ENCODE data around the gene ZWILCH.
A peak's percentile ranks its signal among the peaks of the same experiment; 100 is the strongest.

The ZWILCH gene

DNA sequence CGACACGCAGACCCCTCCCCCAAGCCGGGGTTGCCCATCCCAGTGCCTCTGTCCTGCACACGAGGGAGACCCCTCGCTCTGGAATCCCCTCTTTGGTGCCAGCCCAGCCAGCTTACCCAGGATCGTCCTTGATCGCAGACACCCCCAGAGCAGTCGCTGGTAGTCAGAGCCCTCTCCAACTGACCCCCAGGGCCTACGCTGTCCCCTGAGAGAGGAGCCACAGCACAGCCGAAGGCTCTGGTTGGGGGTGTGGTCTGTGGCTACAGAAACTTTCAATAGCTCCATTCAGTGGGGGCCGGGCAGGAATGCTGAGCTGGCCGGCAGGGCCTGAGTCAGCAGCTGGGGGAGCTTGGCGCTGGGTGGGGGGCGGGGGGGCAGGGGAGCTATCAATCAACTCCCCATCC is 60.6 kb downstream of the ZWILCH start, which contains the start of gene LCTL:
TSS of gene LCTL (minus strand) at position 258 of the 404 bp plus-strand sequence. CDS start 633 bp downstream, outside the sequence.
- H3K4me3 ChIP-seq (ENCODE audit: control insufficient read depth, low read depth, low read length): peak within 1 kb of the TSS; percentile 1
- TF ChIP-seq, protein P1, sequence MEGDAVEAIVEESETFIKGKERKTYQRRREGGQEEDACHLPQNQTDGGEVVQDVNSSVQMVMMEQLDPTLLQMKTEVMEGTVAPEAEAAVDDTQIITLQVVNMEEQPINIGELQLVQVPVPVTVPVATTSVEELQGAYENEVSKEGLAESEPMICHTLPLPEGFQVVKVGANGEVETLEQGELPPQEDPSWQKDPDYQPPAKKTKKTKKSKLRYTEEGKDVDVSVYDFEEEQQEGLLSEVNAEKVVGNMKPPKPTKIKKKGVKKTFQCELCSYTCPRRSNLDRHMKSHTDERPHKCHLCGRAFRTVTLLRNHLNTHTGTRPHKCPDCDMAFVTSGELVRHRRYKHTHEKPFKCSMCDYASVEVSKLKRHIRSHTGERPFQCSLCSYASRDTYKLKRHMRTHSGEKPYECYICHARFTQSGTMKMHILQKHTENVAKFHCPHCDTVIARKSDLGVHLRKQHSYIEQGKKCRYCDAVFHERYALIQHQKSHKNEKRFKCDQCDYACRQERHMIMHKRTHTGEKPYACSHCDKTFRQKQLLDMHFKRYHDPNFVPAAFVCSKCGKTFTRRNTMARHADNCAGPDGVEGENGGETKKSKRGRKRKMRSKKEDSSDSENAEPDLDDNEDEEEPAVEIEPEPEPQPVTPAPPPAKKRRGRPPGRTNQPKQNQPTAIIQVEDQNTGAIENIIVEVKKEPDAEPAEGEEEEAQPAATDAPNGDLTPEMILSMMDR (IDR thresholded peaks at IDR 0.05; ENCODE audit: control insufficient read depth, insufficient read depth, low read depth, low read length, missing control alignments): no peak
- no peak for DNase-seq (ENCODE audit: low read depth)

DNA sequence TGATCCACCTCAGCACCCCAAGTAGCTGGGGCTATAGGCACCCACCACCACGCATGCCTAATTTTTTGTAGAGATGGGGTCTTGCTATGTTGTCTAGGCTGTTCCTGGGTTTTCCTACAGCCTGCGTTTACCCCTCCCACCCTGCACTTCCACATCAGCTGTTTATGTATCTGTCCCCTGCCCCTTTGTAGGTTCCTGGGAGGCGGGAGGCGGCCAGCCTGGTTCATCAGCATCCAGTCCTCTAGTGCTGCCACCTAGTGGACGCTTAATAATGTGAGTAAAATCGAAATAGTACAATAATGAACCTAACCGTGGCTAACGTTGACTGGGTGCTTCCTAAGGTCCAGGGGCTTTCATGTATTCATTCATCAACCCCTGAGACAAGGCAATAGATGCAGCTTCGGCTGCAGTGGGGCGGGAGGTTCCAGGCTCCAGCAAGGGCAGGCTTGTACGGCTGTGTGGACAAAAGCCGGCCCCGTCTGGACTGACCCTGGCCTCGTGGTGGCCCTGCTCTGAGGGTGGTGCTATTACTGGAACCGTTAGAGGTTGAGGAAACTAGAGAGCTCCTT is 61.9 kb downstream of the ZWILCH start:
- no peak for DNase-seq (ENCODE audit: low read depth)
- no peak overlapping the region for H3K4me3 ChIP-seq (ENCODE audit: control insufficient read depth, low read depth, low read length)
- TF ChIP-seq, protein P1 (IDR thresholded peaks at IDR 0.05; ENCODE audit: control insufficient read depth, insufficient read depth, low read depth, low read length, missing control alignments): peak; percentile 71

DNA sequence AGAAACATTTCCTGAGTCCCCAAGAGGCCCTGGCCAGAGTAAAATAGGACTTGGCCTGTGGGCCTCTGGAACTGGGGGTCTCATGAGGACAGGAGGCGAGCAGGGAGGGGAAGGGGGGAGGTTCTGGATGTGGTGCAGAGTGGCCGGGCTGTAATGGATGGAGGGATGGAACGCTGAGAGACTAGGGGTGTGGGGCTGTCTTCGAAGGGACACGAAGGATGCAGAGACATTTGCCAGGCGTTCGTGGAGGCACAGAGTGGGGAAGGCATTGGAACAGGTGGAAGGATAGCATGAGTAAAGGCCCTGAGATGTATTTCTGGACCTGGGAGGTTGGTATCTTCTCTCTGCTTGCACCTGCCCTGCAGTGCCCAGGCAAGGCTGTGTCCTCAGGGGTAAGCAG is 62.8 kb downstream of the ZWILCH start:
- H3K4me3 ChIP-seq (ENCODE audit: control insufficient read depth, low read depth, low read length): no peak overlapping the region
- TF ChIP-seq, protein P1 (IDR thresholded peaks at IDR 0.05; ENCODE audit: control insufficient read depth, insufficient read depth, low read depth, low read length, missing control alignments): no peak
- DNase-seq (ENCODE audit: low read depth): no peak

DNA sequence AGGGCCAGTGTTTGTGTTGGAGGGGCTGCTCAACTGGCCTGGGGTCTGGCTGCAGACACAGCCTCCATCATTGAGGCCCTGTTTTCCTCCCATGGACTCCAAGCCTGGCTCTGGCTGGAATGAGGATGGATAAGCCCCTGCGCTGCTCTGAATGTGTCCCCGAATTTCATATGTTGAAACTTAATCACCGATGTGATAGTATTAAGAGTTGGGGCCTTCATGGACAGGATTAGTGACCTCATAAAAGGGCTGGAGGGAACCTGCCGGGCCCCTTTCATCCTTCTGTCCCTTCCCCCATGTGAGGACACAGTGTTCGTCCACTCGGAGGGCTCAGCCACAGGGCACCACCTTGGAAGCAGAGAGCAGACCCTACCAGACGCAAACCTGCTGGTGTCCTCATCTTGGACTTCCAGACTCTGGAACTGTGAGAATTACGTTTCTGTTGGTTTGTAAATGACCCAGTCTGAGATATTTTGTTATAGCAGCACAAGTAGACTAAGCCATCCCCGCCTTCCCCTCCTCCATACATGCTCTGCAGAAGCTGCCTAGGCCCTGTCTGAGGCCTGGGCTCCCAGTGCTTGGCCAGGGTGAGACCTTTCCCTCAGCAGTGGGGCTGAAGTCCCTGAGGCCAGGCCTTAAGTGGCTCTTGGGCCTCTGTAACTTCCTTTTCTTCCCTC is 64.5 kb downstream of the ZWILCH start:
- no peak for DNase-seq (ENCODE audit: low read depth)
- no peak overlapping the region for H3K4me3 ChIP-seq (ENCODE audit: control insufficient read depth, low read depth, low read length)
- TF ChIP-seq, protein P1 (IDR thresholded peaks at IDR 0.05; ENCODE audit: control insufficient read depth, insufficient read depth, low read depth, low read length, missing control alignments): no peak

DNA sequence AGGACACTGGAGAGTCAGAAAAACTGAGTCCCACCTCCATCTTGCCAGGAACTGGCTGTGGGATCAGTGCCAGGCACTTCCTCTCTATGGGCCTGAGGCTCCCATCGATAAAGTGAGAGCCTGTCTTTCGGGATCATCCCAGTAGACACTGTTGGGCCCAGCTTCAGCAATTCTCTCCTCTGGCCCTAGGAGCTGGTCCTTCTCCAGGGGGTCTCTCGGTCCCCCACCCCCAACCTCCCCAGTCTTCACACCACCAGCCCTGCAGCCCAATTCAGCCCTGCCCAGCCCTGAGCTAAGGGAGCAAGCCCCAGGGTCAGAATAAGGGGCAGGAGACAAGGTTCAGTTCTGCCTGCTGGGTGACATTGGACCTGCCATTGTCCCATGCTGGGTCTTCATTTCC is 65.2 kb downstream of the ZWILCH start:
- TF ChIP-seq, protein P1 (IDR thresholded peaks at IDR 0.05; ENCODE audit: control insufficient read depth, insufficient read depth, low read depth, low read length, missing control alignments): no peak
- no peak overlapping the region for H3K4me3 ChIP-seq (ENCODE audit: control insufficient read depth, low read depth, low read length)
- no peak for DNase-seq (ENCODE audit: low read depth)

DNA sequence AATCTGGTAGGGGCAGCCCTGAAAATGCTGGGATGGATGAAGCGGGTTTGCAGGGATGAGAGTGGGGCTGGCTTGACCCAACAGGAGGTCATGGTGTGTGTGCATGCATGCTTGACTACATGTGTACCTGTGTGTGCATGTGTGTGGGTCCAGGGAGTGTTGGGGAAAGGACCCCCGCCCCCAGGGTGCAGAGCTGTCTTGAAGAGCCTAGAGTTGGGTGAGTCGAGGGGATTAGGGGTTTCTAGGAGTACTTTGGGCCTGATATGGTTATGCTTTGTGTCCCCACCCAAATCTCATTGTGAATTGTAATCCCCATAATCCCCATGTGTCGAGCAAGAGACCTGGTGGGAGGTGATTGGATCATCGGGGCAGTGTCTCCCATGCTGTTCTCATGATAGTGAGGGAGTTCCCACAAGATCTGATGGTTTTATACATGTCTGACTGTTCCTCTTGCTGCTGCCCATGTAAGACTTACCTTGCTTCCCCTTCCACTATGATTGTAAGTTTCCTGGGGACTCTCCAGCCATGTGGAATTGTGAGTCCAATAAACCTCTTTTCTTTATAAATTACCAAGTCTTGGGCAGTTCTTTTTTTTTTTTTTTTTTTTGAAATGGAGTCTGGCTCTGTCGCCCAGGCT is 65.8 kb downstream of the ZWILCH start:
- H3K4me3 ChIP-seq (ENCODE audit: control insufficient read depth, low read depth, low read length): no peak overlapping the region
- no peak for DNase-seq (ENCODE audit: low read depth)
- TF ChIP-seq, protein P1 (IDR thresholded peaks at IDR 0.05; ENCODE audit: control insufficient read depth, insufficient read depth, low read depth, low read length, missing control alignments): no peak
